Measurements from ENCODE around the gene PRICKLE2.

The PRICKLE2 gene

DNA sequence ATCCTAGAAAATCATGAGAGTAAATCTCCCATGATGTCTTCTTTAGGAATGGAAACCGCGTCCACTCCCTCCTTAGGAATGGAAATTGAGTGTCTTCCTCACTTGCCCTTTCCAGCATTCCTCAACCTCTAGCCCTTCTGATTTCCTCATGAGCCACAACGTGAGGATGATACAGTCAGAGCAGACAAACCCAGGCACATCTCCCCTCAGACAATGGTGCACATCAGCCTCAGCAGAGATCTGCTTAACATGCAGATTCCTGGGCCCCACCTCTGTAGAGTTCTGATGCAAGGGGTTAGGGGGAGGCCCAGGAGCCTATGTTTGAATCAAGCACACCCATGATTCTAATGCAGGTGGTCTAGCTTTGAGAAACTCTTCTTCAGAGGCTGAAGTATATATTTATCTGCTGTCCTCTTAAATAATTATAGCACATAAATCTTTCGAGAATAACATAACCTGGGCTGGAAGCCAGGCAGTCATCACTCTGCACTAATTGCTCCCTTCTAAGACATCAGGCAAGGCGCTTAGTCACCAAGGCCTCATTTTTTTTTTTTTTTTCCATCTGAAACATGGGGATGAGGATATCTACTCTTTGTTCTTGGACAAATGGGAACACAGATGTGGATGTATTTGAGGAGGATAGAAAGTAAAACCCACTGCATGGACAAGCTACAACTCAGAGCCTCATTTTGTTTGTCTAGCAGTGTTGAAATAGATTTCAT, 81.7 kb downstream of the PRICKLE2 start:
- TF ChIP-seq TAF1 (IDR thresholded peaks at IDR 0.05; ENCODE audit: borderline replicate concordance, insufficient read depth, low read length) (no peak), SIN3A (IDR thresholded peaks at IDR 0.05; ENCODE audit: borderline replicate concordance, insufficient read depth, low read length) (no peak), POLR2AphosphoS5 (IDR thresholded peaks at IDR 0.05; ENCODE audit: low read depth, low read length) (no peak), FOXP2 (optimal IDR thresholded peaks at IDR 0.05; ENCODE audit: borderline replicate concordance, extremely low read depth, extremely low read length, insufficient read depth) (no peak)

DNA sequence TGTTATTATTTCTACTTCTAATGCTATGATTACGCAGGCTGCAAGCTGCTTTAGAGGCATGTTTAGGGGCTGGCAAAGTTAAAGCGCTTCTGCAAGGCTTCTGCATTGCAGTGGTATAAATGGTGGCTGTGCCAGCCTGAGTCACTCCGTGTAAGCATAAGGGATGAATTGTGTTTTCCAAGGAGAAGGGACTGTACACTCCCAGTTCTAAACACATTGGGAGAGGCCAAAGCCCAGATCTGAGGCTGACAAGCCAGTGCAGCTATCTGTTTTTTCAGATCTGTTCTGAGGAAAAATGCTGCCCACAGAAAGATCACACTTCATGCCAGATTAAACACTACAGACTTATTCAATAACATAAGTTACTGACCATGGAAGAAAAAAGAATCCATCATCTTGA, 83.8 kb downstream of the PRICKLE2 start:
- TF ChIP-seq POLR2AphosphoS5 (IDR thresholded peaks at IDR 0.05; ENCODE audit: low read depth, low read length) (no peak), SIN3A (IDR thresholded peaks at IDR 0.05; ENCODE audit: borderline replicate concordance, insufficient read depth, low read length) (no peak), FOXP2 (optimal IDR thresholded peaks at IDR 0.05; ENCODE audit: borderline replicate concordance, extremely low read depth, extremely low read length, insufficient read depth) (no peak), TAF1 (IDR thresholded peaks at IDR 0.05; ENCODE audit: borderline replicate concordance, insufficient read depth, low read length) (no peak)
- TF ChIP-seq, protein P1, sequence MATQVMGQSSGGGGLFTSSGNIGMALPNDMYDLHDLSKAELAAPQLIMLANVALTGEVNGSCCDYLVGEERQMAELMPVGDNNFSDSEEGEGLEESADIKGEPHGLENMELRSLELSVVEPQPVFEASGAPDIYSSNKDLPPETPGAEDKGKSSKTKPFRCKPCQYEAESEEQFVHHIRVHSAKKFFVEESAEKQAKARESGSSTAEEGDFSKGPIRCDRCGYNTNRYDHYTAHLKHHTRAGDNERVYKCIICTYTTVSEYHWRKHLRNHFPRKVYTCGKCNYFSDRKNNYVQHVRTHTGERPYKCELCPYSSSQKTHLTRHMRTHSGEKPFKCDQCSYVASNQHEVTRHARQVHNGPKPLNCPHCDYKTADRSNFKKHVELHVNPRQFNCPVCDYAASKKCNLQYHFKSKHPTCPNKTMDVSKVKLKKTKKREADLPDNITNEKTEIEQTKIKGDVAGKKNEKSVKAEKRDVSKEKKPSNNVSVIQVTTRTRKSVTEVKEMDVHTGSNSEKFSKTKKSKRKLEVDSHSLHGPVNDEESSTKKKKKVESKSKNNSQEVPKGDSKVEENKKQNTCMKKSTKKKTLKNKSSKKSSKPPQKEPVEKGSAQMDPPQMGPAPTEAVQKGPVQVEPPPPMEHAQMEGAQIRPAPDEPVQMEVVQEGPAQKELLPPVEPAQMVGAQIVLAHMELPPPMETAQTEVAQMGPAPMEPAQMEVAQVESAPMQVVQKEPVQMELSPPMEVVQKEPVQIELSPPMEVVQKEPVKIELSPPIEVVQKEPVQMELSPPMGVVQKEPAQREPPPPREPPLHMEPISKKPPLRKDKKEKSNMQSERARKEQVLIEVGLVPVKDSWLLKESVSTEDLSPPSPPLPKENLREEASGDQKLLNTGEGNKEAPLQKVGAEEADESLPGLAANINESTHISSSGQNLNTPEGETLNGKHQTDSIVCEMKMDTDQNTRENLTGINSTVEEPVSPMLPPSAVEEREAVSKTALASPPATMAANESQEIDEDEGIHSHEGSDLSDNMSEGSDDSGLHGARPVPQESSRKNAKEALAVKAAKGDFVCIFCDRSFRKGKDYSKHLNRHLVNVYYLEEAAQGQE (IDR thresholded peaks at IDR 0.05; ENCODE audit: insufficient read depth in 1 of 2, low read depth in 2 of 2, low read length in 2 of 2), result no peak

GRCh38 chr3:64140651-64141050, 84.6 kb downstream of the PRICKLE2 start:
- TF ChIP-seq, protein P1 (IDR thresholded peaks at IDR 0.05; ENCODE audit: insufficient read depth in 1 of 2, low read depth in 2 of 2, low read length in 2 of 2), result no peak
- TF ChIP-seq TAF1 (IDR thresholded peaks at IDR 0.05; ENCODE audit: borderline replicate concordance, insufficient read depth, low read length) (no peak), FOXP2 (optimal IDR thresholded peaks at IDR 0.05; ENCODE audit: borderline replicate concordance, extremely low read depth, extremely low read length, insufficient read depth) (no peak), POLR2AphosphoS5 (IDR thresholded peaks at IDR 0.05; ENCODE audit: low read depth, low read length) (no peak), SIN3A (IDR thresholded peaks at IDR 0.05; ENCODE audit: borderline replicate concordance, insufficient read depth, low read length) (no peak)

DNA sequence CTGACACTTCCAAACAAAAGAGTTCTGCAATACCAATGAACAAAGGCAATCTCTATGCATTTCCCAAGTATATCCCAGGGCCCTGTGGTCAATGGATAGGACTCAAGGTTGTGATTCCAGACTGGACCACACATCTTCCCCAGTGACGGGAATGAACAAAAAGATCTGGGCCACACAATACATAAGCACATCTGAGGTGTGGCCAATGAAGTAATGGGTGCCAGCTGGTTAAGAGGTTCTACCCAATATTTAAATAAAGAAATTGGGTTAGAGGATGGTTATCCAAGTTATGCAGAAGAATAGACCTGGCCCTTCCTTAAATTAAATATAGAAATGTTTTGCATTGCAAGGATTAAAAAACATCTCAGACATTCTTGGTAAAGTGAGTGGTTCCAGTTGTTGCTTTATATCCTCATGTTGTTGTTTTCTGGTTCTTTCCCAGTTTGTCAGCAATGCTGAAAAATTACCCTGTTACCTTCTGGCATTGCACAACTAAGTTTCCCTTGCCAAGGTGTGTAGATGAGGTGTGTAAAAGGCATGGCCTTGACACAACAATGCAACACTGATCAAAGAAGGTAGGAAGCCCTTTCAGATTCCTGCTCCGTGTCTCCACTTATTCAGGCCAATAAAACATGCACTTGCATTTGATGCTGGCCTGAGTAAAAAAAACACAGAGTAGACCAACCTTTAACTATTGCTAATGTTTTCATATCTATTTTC, 86.5 kb downstream of the PRICKLE2 start:
- TF ChIP-seq SIN3A (IDR thresholded peaks at IDR 0.05; ENCODE audit: borderline replicate concordance, insufficient read depth, low read length), result no peak

GRCh38 chr3:64138046-64138445, 87.2 kb downstream of the PRICKLE2 start:
- TF ChIP-seq, protein P1 (IDR thresholded peaks at IDR 0.05; ENCODE audit: insufficient read depth in 1 of 2, low read depth in 2 of 2, low read length in 2 of 2), result no peak
- TF ChIP-seq POLR2AphosphoS5 (IDR thresholded peaks at IDR 0.05; ENCODE audit: low read depth, low read length) (no peak), SIN3A (IDR thresholded peaks at IDR 0.05; ENCODE audit: borderline replicate concordance, insufficient read depth, low read length) (no peak), FOXP2 (optimal IDR thresholded peaks at IDR 0.05; ENCODE audit: borderline replicate concordance, extremely low read depth, extremely low read length, insufficient read depth) (no peak)

DNA sequence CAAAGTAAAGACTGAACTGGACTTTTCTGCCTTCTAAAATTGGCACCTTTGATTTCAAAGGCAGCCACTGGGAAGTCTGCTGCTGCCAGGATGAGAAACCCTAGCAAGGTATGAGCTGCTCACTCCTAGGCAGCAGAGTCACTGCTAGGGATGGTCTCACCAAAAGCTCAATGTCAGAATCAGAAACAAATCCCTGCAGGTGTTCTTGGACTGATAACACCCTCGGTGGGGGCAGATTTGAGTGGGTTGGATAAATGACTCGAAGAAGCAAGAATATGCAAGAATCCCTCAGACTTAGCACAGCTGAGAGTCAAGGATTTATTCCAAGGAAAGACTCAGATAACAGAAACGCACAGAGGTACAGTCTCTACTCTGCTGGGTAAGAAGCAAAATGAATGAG, 90.4 kb downstream of the PRICKLE2 start:
- TF ChIP-seq, protein P1 (IDR thresholded peaks at IDR 0.05; ENCODE audit: insufficient read depth in 1 of 2, low read depth in 2 of 2, low read length in 2 of 2), result no peak
- TF ChIP-seq FOXP2 (optimal IDR thresholded peaks at IDR 0.05; ENCODE audit: borderline replicate concordance, extremely low read depth, extremely low read length, insufficient read depth), result no peak
- no peak for TF ChIP-seq POLR2AphosphoS5 (IDR thresholded peaks at IDR 0.05; ENCODE audit: low read depth, low read length)
- no peak for TF ChIP-seq SIN3A (IDR thresholded peaks at IDR 0.05; ENCODE audit: borderline replicate concordance, insufficient read depth, low read length)
- TF ChIP-seq TAF1 (IDR thresholded peaks at IDR 0.05; ENCODE audit: borderline replicate concordance, insufficient read depth, low read length), result no peak

All from PFSK-1 (cell line).